H1 (cell line): Measurements from ENCODE around the gene HTR1B. TPM values are rescaled to one million over a fixed set of nuclear protein-coding genes. Genes with fewer than 3 reads are reported as not detected.

ENCODE experiments used
- CTCF ChIA-PET: fragments of 300-600 bp; sonication (Branson Sonifier 250); formaldehyde crosslinking; loops from one replicate; lab custom pipeline; 2021; ENCODE audit not compliant: partially characterized antibody; lab: Charles Lee
- POLR2A ChIA-PET: fragments of 300-600 bp; sonication (Branson Sonifier 250); formaldehyde crosslinking; loops from one replicate; lab custom pipeline; 2021; ENCODE audit warnings: inconsistent platforms; ENCODE audit not compliant: partially characterized antibody; lab: Charles Lee
- DNase-seq, 2 experiments: peaks; one replicate each; pipeline versions ENCODE4 v3.0.0 to v3.0.0-alpha.2; 2010 to 2022; ENCODE audit warnings: low spot score in 2 of 2, low read depth in 1 of 2, mixed read lengths in 1 of 2
- FAIRE-seq: peaks from 2 replicates; lab custom pipeline; 2011; peaks lifted over from hg19 to GRCh38; lab: Jason Lieb, UNC
- H2AFZ ChIP-seq: 2 replicates; pipeline ENCODE4 v1.8.1; 2012; ENCODE audit warnings: low read length, inconsistent platforms
- H2AK5ac ChIP-seq: 2 replicates; pipeline ENCODE4 v1.6.1; 2013; ENCODE audit warnings: low read depth, low read length
- H2BK120ac ChIP-seq: replicated peaks from 2 replicates; pipeline ENCODE3; 2013; ENCODE audit warnings: low read depth, low read length, inconsistent platforms
- H2BK12ac ChIP-seq: 2 replicates; pipeline ENCODE4 v1.6.1; 2013; ENCODE audit warnings: low read depth, low read length
- H2BK15ac ChIP-seq: 2 replicates; pipeline ENCODE4 v1.6.1; 2013; ENCODE audit warnings: low read length
- H2BK20ac ChIP-seq: 2 replicates; pipeline ENCODE4 v1.6.1; 2013; ENCODE audit warnings: low read length
- H2BK5ac ChIP-seq: 2 replicates; pipeline ENCODE4 v1.6.1; 2013; ENCODE audit warnings: low read depth, low read length
- H3K14ac ChIP-seq: 2 replicates; pipeline ENCODE4 v1.6.1; 2013; ENCODE audit warnings: inconsistent platforms; ENCODE audit not compliant: insufficient read length
- H3K18ac ChIP-seq: 2 replicates; pipeline ENCODE4 v1.6.1; 2013; ENCODE audit warnings: low read length; ENCODE audit errors: extremely low read depth
- H3K23ac ChIP-seq: 2 replicates; pipeline ENCODE4 v1.6.1; 2013; ENCODE audit warnings: inconsistent platforms; ENCODE audit not compliant: insufficient read length
- H3K23me2 ChIP-seq: 2 replicates; pipeline ENCODE4 v1.6.1; 2013; ENCODE audit warnings: low read depth, low read length
- H3K27ac ChIP-seq: 2 replicates; pipeline ENCODE4 v1.6.1; 2011; ENCODE audit warnings: low read depth, low read length, inconsistent platforms
- H3K27me3 ChIP-seq, 4 experiments: replicated peaks in 1 of 4; 1 replicate in 1 of 4; 2 replicates in 3 of 4; pipeline versions ENCODE4 v1.6.1 to v1.8.1; 2011 to 2013; ENCODE audit warnings: low read length in 3 of 4, mild to moderate bottlenecking in 3 of 4, inconsistent platforms in 2 of 4, mixed read lengths in 2 of 4, moderate library complexity in 1 of 4; ENCODE audit not compliant: control insufficient read depth in 3 of 4, insufficient read depth in 3 of 4; ENCODE audit errors: extremely low read depth in 1 of 4
- H3K36me3 ChIP-seq, 4 experiments: 2 replicates each; pipeline versions ENCODE4 v1.6.1 to v1.8.1; 2011 to 2013; ENCODE audit warnings: mild to moderate bottlenecking in 4 of 4, low read length in 3 of 4, moderate library complexity in 2 of 4, control low read depth in 1 of 4, inconsistent platforms in 1 of 4; ENCODE audit not compliant: insufficient read depth in 4 of 4, control insufficient read depth in 2 of 4
- H3K4ac ChIP-seq: replicated peaks from 2 replicates; pipeline ENCODE3; 2013; ENCODE audit warnings: low read length, low read depth, mixed read lengths, inconsistent platforms; ENCODE audit not compliant: insufficient read length
- H3K4me1 ChIP-seq, 4 experiments: replicated peaks in 1 of 4; 1 replicate in 1 of 4; 2 replicates in 3 of 4; pipeline versions ENCODE4 v1.6.1 to v1.8.1; 2011 to 2013; ENCODE audit warnings: low read length in 3 of 4, inconsistent platforms in 2 of 4, mixed read lengths in 1 of 4; ENCODE audit not compliant: insufficient read depth in 4 of 4, control insufficient read depth in 3 of 4
- H3K4me2 ChIP-seq, 2 experiments: 2 replicates each; pipeline versions ENCODE4 v1.6.1 to v1.8.1; 2011 to 2013; ENCODE audit warnings: low read depth in 2 of 2, low read length in 2 of 2, control low read depth in 1 of 2, inconsistent platforms in 1 of 2, mild to moderate bottlenecking in 1 of 2; ENCODE audit not compliant: insufficient read depth in 1 of 2
- H3K4me3 ChIP-seq, 4 experiments: fragments of 200-600, 300-600 bp in 1 of 4; sonication (generic), shearing (Covaris generic), sonication (Bioruptor Twin) in 1 of 4; 2 replicates each; pipeline versions ENCODE4 v1.5.1 to v1.8.1; 2011 to 2016; ENCODE audit warnings: low read length in 4 of 4, low read depth in 3 of 4, control low read depth in 2 of 4, inconsistent platforms in 2 of 4, mild to moderate bottlenecking in 2 of 4, mixed read lengths in 1 of 4, moderate library complexity in 1 of 4; ENCODE audit not compliant: insufficient read depth in 2 of 4; ENCODE audit errors: extremely low read depth in 1 of 4
- H3K56ac ChIP-seq: replicated peaks from 2 replicates; pipeline ENCODE3; 2013; ENCODE audit warnings: low read depth, mild to moderate bottlenecking, mixed read lengths, low read length, inconsistent platforms; ENCODE audit not compliant: insufficient read length
- H3K79me1 ChIP-seq: 2 replicates; pipeline ENCODE4 v1.6.1; 2013; ENCODE audit warnings: low read depth, low read length, control low read depth
- H3K79me2 ChIP-seq, 2 experiments: 2 replicates each; pipeline versions ENCODE4 v1.6.1 to v1.8.1; 2012 to 2013; ENCODE audit warnings: low read length in 2 of 2, mild to moderate bottlenecking in 2 of 2, inconsistent platforms in 1 of 2; ENCODE audit not compliant: insufficient read depth in 2 of 2, control insufficient read depth in 1 of 2
- H3K9ac ChIP-seq, 4 experiments: replicated peaks in 1 of 4; 1 replicate in 1 of 4; 2 replicates in 3 of 4; pipeline versions ENCODE4 v1.6.1 to v1.8.1; 2011 to 2013; ENCODE audit warnings: low read depth in 3 of 4, low read length in 3 of 4, control low read depth in 2 of 4, mild to moderate bottlenecking in 2 of 4, moderate library complexity in 2 of 4, inconsistent platforms in 1 of 4; ENCODE audit errors: extremely low read depth in 1 of 4
- H3K9me3 ChIP-seq, 2 experiments: 2 replicates each; pipeline versions ENCODE4 v1.6.1 to v1.8.1; 2012 to 2013; ENCODE audit warnings: mild to moderate bottlenecking in 2 of 2, moderate library complexity in 2 of 2, control low read depth in 1 of 2, inconsistent platforms in 1 of 2, low read depth in 1 of 2, low read length in 1 of 2, mixed read lengths in 1 of 2; ENCODE audit not compliant: insufficient read depth in 2 of 2
- H4K20me1 ChIP-seq, 2 experiments: replicated peaks in 1 of 2; 2 replicates each; pipeline versions ENCODE3 to v1.8.1; 2011 to 2013; ENCODE audit warnings: inconsistent platforms in 2 of 2, low read length in 2 of 2, mild to moderate bottlenecking in 1 of 2; ENCODE audit not compliant: insufficient read depth in 2 of 2, control insufficient read depth in 1 of 2
- H4K5ac ChIP-seq: 2 replicates; pipeline ENCODE4 v1.6.1; 2013; ENCODE audit warnings: low read length, low read depth, mixed read lengths, inconsistent platforms; ENCODE audit not compliant: insufficient read length
- H4K8ac ChIP-seq: 2 replicates; pipeline ENCODE4 v1.8.0; 2013; ENCODE audit warnings: mild to moderate bottlenecking, moderate library complexity, low read length, inconsistent platforms; ENCODE audit not compliant: insufficient read depth; ENCODE audit errors: extremely low read depth
- H4K91ac ChIP-seq: replicated peaks from 2 replicates; pipeline ENCODE3; 2013; ENCODE audit warnings: low read length, mixed read lengths, inconsistent platforms; ENCODE audit not compliant: insufficient read length
- FOSL1 ChIP-seq: IDR thresholded peaks from 2 replicates; pipeline ENCODE4 v1.6.1; 2011; ENCODE audit warnings: mild to moderate bottlenecking, low read depth, low read length, moderate library complexity; ENCODE audit not compliant: insufficient read depth
- YY1 ChIP-seq: IDR thresholded peaks from 2 replicates; pipeline ENCODE4 v1.6.1; 2011; ENCODE audit warnings: low read depth, mild to moderate bottlenecking, low read length
- WGBS, 2 experiments: shearing (Covaris generic) in 1 of 2; methylation state at CpG; one replicate each; pipeline versions ENCODE4 v1.1.6 to v1.1.7; 2013 to 2015; ENCODE audit warnings: low lambda C conversion rate in 2 of 2, mixed read lengths in 2 of 2, inconsistent platforms in 1 of 2, low coverage in 1 of 2, missing lambda C conversion rate in 1 of 2; ENCODE audit not compliant: insufficient replicate concordance in 2 of 2, insufficient coverage in 1 of 2, insufficient read length in 1 of 2; ENCODE audit errors: extremely low coverage in 1 of 2, missing lambda C conversion rate in 1 of 2; 5-methylcytosine and 5-hydroxymethylcytosine counted together
- polyA plus RNA-seq, 7 experiments: library from polyadenylated mRNA; depleted of rRNA in 3 of 7; stranded (reverse) in 5 of 7; unstranded in 2 of 7; fragments of >200 nt in 5 of 7; fragments of 200-250 nt in 2 of 7; gene quantifications; 1 replicate in 5 of 7; 2 replicates in 1 of 7; 4 replicates in 1 of 7; pipeline versions ENCODE4 v1.2.1 to v1.2.3, GENCODE V29; 2011 to 2013; ENCODE audit warnings: missing spikeins in 2 of 7, mixed read lengths in 2 of 7
- total RNA-seq: library from RNA; stranded (reverse); fragmentation: NEBNext Ultra II Directional; extraction: Animal tissue kit (Norgen Biotek cat#: 25700); gene quantifications from 2 replicates; pipeline ENCODE4 v1.2.1, GENCODE V29; 2021

HTR1B gene
- total and polyA plus RNA-seq, 2 of the 8 experiments (the other 6 are each of a cell fraction or from before 2014, with no cell fraction given): 1.1 to 1.4 TPM

GRCh38 chr6:77487808-77488425 is 24.6 kb upstream of the HTR1B start:
- H3K23ac ChIP-seq: no peak overlapping the region
- no peak overlapping the region for H3K56ac ChIP-seq
- no peak overlapping the region for H2BK20ac ChIP-seq
- no peak overlapping the region for H2BK120ac ChIP-seq
- no peak overlapping the region for H3K27ac ChIP-seq
- H2BK15ac ChIP-seq: no peak overlapping the region
- H3K36me3 ChIP-seq: no peaks in the 10 kb centered on the region
- H3K14ac ChIP-seq: no peak overlapping the region
- DNase-seq (no peak), FAIRE-seq (no peak)
- H3K9ac ChIP-seq: no peak overlapping the region
- no peak overlapping the region for H3K4ac ChIP-seq
- H2AFZ ChIP-seq: no peak overlapping the region
- POLR2A ChIA-PET: no interaction called here
- no peaks in the 10 kb centered on the region; a peak in 1 of 7 replicates for H3K4me1 ChIP-seq
- H3K4me2 ChIP-seq: no peak overlapping the region
- H3K79me1 ChIP-seq: no peaks in the 10 kb centered on the region
- no peak for TF ChIP-seq FOSL1
- TF ChIP-seq YY1: peak; percentile 75; the same call in 1 of the 2 replicates
- TF ChIP-seq, all 59 proteins: peak for 1
- no peak overlapping the region for H2AK5ac ChIP-seq
- no peaks in the 10 kb centered on the region for H3K79me2 ChIP-seq
- CTCF ChIA-PET: interaction anchor here (0.5 to 1.0 kb wide), 3 partner anchors 21 to 1421 kb away, joined by 3 to 5 read pairs (median 3); no protein-coding TSS in a partner anchor
- no peak overlapping the region for H3K18ac ChIP-seq
- H4K20me1 ChIP-seq: no peaks in the 10 kb centered on the region
- H2BK5ac ChIP-seq: no peak overlapping the region
- H3K27me3 ChIP-seq: no peaks in the 10 kb centered on the region
- no peaks in the 10 kb centered on the region for H3K23me2 ChIP-seq
- no peak overlapping the region for H4K5ac ChIP-seq
- no peaks in the 10 kb centered on the region for H3K9me3 ChIP-seq
- no peak overlapping the region for H4K8ac ChIP-seq
- no peak overlapping the region for H2BK12ac ChIP-seq
- no peak overlapping the region for H3K4me3 ChIP-seq
- 88% methylated on average over 1 of the region's 1 CpG; no CpG with 5 or more reads in 1 of the 2 experiments for WGBS, 2 experiments
- no peak overlapping the region for H4K91ac ChIP-seq
